ENCODE measurements around the gene BORCS5.

GRCh38 chr12:12467264-12467663 is 110.4 kb downstream of the BORCS5 start:
- TF ChIP-seq CTCF (IDR thresholded peaks at IDR 0.05): no peak
- no peak for TF ChIP-seq POLR2A (IDR thresholded peaks at IDR 0.05)

Data from testis (tissue), 2 donors.